T-cell (primary cell): Measurements from ENCODE around the gene ITIH1. TPM values are rescaled to one million over a fixed set of nuclear protein-coding genes. Genes with fewer than 3 reads are reported as not detected.

Experiments used
- ATAC-seq, 4 experiments: fragments of 200-7000 bp in 3 of 4; fragments of 150-1000 bp in 1 of 4; cut with Tn5 transposase; replicated peaks in 1 of 4; 1 replicate in 3 of 4; 2 replicates in 1 of 4; pipeline ENCODE4 v1.10.0; 2021; ENCODE audit warnings: moderate library complexity in 3 of 4, mild to moderate bottlenecking in 2 of 4, moderate number of reproducible peaks in 1 of 4
- CTCF ChIA-PET, 2 donors: fragments of 300-600 bp; sonication (Branson Sonifier 250); formaldehyde crosslinking; loops; one replicate each; lab custom pipeline; 2022; ENCODE audit warnings: antibody characterized with exemption in 2 of 2; lab: Charles Lee
- POLR2A ChIA-PET, 2 donors: fragments of 300-600 bp; sonication (Branson Sonifier 250); formaldehyde crosslinking; loops; one replicate each; lab custom pipeline; 2022; ENCODE audit warnings: antibody characterized with exemption in 2 of 2; lab: Charles Lee
- DNase-seq, 35 experiments: peaks; one replicate each; pipeline versions ENCODE4 v3.0.0 to v3.0.0-alpha.2; 2013 to 2023
- H3K27ac ChIP-seq: one replicate; pipeline ENCODE4 v1.5.1; 2013; ENCODE audit warnings: low read length
- H3K27me3 ChIP-seq, 2 experiments: replicated peaks in 1 of 2; 1 replicate in 1 of 2; 2 replicates in 1 of 2; pipeline versions ENCODE4 v1.6.1 to v1.7.0; 2013; ENCODE audit warnings: low read length in 1 of 2, mixed read lengths in 1 of 2; ENCODE audit not compliant: control insufficient read depth in 2 of 2, insufficient read depth in 2 of 2; ENCODE audit errors: extremely low read depth in 1 of 2
- H3K36me3 ChIP-seq, 2 donors: 1 replicate in 1 of 2; 2 replicates in 1 of 2; pipeline versions ENCODE4 v1.6.1 to v1.7.0; 2013; ENCODE audit warnings: low read length in 1 of 2; ENCODE audit not compliant: control insufficient read depth in 2 of 2, insufficient read depth in 1 of 2; ENCODE audit errors: extremely low read depth in 1 of 2
- H3K4me1 ChIP-seq, 2 experiments: 1 replicate in 1 of 2; 2 replicates in 1 of 2; pipeline versions ENCODE4 v1.6.1 to v1.7.0; 2013; ENCODE audit warnings: low read length in 2 of 2, mixed read lengths in 1 of 2; ENCODE audit not compliant: insufficient read depth in 2 of 2, control insufficient read depth in 1 of 2; ENCODE audit errors: extremely low read depth in 1 of 2
- H3K4me3 ChIP-seq, 2 donors: 1 replicate in 1 of 2; 2 replicates in 1 of 2; pipeline versions ENCODE4 v1.5.1 to v1.7.0; 2013; ENCODE audit warnings: mild to moderate bottlenecking in 2 of 2, low read length in 1 of 2, moderate library complexity in 1 of 2; ENCODE audit not compliant: control insufficient read depth in 1 of 2; ENCODE audit errors: extremely low read depth in 1 of 2
- H3K9me3 ChIP-seq: 2 replicates; pipeline ENCODE4 v1.7.0; 2013
- H3K27ac Mint-ChIP-seq, 2 donors: one replicate each; pipeline ENCODE4 v1.8.0; 2020 to 2021; ENCODE audit warnings: mild to moderate bottlenecking in 2 of 2, mixed read lengths in 2 of 2
- H3K27me3 Mint-ChIP-seq, 2 donors: one replicate each; pipeline ENCODE4 v1.8.0; 2021 to 2022; ENCODE audit warnings: mixed read lengths in 2 of 2
- H3K36me3 Mint-ChIP-seq: one replicate; pipeline ENCODE4 v1.8.0; 2021; ENCODE audit warnings: mixed read lengths
- H3K4me1 Mint-ChIP-seq, 3 donors: one replicate each; pipeline ENCODE4 v1.8.0; 2020 to 2022; ENCODE audit warnings: mixed read lengths in 3 of 3, mild to moderate bottlenecking in 1 of 3
- H3K4me3 Mint-ChIP-seq, 3 donors: one replicate each; pipeline ENCODE4 v1.8.0; 2020 to 2022; ENCODE audit warnings: mild to moderate bottlenecking in 3 of 3, mixed read lengths in 3 of 3, moderate library complexity in 3 of 3
- H3K9me3 Mint-ChIP-seq, 3 donors: one replicate each; pipeline ENCODE4 v1.8.0; 2020 to 2022; ENCODE audit warnings: mixed read lengths in 3 of 3
- WGBS: methylation state at CpG from one replicate; pipeline ENCODE4 v1.1.5; 2013; ENCODE audit warnings: missing lambda C conversion rate; ENCODE audit not compliant: insufficient coverage; 5-methylcytosine and 5-hydroxymethylcytosine counted together
- total RNA-seq, 35 experiments: library from RNA in 6 of 35; stranded (reverse) in 6 of 35; fragments of 120-200 nt in 1 of 35; gene quantifications; one replicate each; pipeline versions ENCODE4 v1.2.1 to v1.2.4 and lab custom pipeline; 2013 to 2026

Gene ITIH1
- total RNA-seq, 5 donors from 2014 or later (not counting 1 experiment from before 2014, with no cell fraction given), result 0.49 to 0.85 TPM; not detected in 3

DNA sequence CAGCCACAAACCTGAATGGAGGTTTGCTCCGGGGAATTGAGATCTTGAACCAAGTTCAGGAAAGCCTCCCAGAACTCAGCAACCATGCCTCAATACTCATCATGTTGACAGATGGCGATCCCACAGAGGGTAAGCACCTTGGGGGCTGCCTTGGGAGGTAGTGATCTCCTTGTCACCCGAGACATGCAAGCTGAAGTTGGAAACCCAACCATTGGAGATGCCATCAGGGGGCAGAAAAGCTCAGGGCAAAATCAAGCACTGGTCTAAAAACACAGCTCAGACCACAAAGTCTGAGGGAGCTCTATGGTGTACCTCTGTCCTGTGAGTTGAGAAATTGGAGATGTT lies 5.8 kb downstream of the ITIH1 start:
- H3K4me1 ChIP-seq, result no peaks in the 10 kb centered on the region
- H3K27ac ChIP-seq, result no peak overlapping the region
- H3K9me3 ChIP-seq, result no peaks in the 10 kb centered on the region
- ChIA-PET CTCF (interaction anchor here in 1 of 2 donors (0.6 kb wide), 1 partner anchor 1117 kb away, joined by 3 read pairs; no protein-coding TSS in a partner anchor), POLR2A (no interaction called here)
- 88% methylated on average over 3 of the region's 3 CpGs for WGBS
- H3K4me3 Mint-ChIP-seq, result no peak overlapping the region
- H3K4me3 ChIP-seq, result no peak overlapping the region
- no peaks in the 10 kb centered on the region for H3K36me3 ChIP-seq
- no peaks in the 10 kb centered on the region for H3K9me3 Mint-ChIP-seq
- no peaks in the 10 kb centered on the region for H3K4me1 Mint-ChIP-seq
- DNase-seq, result no peak
- no peaks in the 10 kb centered on the region for H3K36me3 Mint-ChIP-seq
- H3K27ac Mint-ChIP-seq, result no peak overlapping the region
- H3K27me3 ChIP-seq, result peaks cover 0 to 32% of the 10 kb centered on the region in 2 experiments
- H3K27me3 Mint-ChIP-seq, result peaks cover 6 to 8% of the 10 kb centered on the region in 2 donors
- no peak for ATAC-seq

DNA sequence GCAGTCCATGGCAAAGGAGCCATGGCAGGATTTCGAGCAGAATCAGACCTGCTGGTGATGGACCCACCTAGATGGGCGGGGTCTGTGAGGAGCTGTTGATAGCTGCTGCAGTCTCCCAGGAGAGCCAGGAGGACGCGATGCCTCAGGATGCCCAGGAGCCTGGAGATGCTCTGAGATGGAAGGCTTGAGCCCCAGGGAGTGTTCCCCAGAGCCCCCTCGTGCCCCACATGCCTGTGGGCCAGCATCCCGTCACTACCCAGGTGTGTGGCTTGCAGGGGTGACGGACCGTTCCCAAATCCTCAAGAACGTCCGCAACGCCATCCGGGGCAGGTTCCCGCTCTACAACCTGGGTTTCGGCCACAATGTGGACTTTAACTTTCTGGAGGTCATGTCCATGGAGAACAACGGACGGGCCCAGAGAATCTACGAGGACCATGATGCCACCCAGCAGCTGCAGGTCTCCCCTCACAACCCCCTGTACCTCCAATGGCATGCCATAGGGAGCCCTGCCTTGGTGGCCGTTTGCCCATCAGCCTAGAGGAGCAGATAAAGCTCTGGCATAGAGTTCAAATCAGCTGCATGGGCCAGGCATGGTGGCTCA lies 6.7 kb downstream of the ITIH1 start:
- ChIA-PET POLR2A (no interaction called here), CTCF (no interaction called here)
- 81% methylated on average over 18 of the region's 18 CpGs for WGBS
- Histone ChIP-seq H3K27ac (no peak overlapping the region), H3K9me3 (no peaks in the 10 kb centered on the region), H3K27me3 (peaks cover 0 to 26% of the 10 kb centered on the region in 2 experiments), H3K36me3 (no peaks in the 10 kb centered on the region), H3K4me1 (no peaks in the 10 kb centered on the region), H3K4me3 (no peak overlapping the region)
- H3K27me3 Mint-ChIP-seq, result peaks cover 4 to 8% of the 10 kb centered on the region in 2 donors
- H3K4me1 Mint-ChIP-seq, result no peaks in the 10 kb centered on the region
- H3K36me3 Mint-ChIP-seq, result no peaks in the 10 kb centered on the region
- H3K27ac Mint-ChIP-seq, result no peak overlapping the region
- no peak overlapping the region for H3K4me3 Mint-ChIP-seq
- DNase-seq (no peak), ATAC-seq (no peak)
- H3K9me3 Mint-ChIP-seq, result no peaks in the 10 kb centered on the region

DNA sequence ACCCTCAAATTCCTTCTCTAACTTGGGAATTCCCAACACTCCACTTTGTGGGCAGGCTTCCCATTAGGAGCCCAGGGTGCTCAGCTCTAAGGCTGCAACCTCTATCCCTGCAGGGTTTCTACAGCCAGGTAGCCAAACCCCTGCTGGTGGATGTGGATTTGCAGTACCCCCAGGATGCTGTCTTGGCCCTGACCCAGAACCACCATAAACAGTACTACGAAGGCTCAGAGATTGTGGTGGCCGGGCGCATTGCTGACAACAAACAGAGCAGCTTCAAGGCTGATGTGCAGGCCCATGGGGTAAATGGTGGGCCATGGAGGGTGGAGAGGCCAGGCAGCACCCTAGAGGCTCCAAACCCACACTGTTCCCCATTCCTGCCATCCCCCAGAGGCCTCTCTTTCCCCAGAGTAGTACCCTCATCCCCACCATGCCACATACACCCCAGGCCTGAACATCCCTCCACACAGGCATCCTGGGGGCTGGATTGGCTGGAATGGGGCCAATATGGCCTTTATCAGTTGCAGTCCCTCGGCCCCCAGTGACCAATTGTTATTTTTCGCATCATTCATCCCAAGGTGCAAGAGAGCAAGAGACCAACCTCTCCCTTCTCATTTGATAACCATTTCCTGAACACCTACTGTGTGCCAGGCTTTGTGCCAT lies 7.7 kb downstream of the ITIH1 start:
- H3K4me1 Mint-ChIP-seq, result no peaks in the 10 kb centered on the region
- WGBS, result no CpG with 5 or more reads among the region's 5 CpGs
- Histone ChIP-seq H3K36me3 (no peaks in the 10 kb centered on the region), H3K9me3 (no peaks in the 10 kb centered on the region), H3K4me3 (no peak overlapping the region), H3K27me3 (peaks cover 0 to 18% of the 10 kb centered on the region in 2 experiments), H3K27ac (no peak overlapping the region), H3K4me1 (no peaks in the 10 kb centered on the region)
- H3K27me3 Mint-ChIP-seq, result peaks cover 4 to 8% of the 10 kb centered on the region in 2 donors
- ATAC-seq (no peak), DNase-seq (no peak)
- H3K36me3 Mint-ChIP-seq, result no peaks in the 10 kb centered on the region
- no peaks in the 10 kb centered on the region for H3K9me3 Mint-ChIP-seq
- H3K27ac Mint-ChIP-seq, result no peak overlapping the region
- ChIA-PET CTCF (no interaction called here), POLR2A (no interaction called here)
- H3K4me3 Mint-ChIP-seq, result no peak overlapping the region

DNA sequence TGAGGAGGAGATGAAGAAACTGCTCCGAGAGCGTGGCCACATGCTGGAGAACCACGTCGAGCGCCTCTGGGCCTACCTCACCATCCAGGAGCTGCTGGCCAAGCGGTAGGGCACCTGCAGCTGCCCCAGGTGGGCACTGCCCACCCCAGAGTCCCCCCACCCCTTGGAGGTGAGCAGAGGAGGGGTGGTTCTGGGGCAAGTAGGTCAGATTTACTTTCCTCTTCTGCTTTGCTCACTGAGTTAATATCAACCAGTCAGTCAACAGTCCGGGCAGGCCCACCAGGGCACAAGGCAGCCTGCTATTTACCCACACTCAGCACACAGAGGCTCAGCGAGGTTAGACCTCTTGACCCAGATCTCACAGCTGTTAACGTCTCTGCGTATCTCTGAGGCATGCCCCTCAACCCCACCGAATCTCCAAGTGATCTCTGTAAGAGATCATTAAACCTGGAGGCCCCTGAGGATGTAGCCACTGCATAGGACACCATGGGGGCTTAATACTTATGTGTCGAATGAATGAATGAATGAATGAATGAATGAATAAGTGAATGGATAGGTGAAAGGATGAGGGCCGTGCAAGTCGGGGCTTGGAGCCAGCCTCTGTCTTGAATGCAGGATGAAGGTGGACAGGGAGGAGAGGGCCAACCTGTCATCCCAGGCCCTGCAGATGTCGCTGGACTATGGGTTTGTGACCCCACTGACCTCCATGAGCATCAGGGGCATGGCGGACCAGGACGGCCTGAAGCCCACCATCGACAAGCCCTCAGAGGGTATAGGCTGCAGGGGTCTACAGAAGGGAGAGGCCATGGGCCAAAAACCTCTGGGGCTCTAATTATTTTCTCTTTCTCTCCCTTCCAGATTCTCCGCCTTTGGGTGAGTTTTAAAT lies 9.2 kb downstream of the ITIH1 start:
- ChIA-PET POLR2A (no interaction called here), CTCF (no interaction called here)
- Histone ChIP-seq H3K4me1 (no peaks in the 10 kb centered on the region), H3K36me3 (no peaks in the 10 kb centered on the region), H3K4me3 (no peak overlapping the region), H3K27me3 (peaks cover 0 to 20% of the 10 kb centered on the region in 2 experiments), H3K27ac (no peak overlapping the region), H3K9me3 (no peaks in the 10 kb centered on the region)
- H3K27ac Mint-ChIP-seq, result no peak overlapping the region
- no peak for DNase-seq
- H3K36me3 Mint-ChIP-seq, result no peaks in the 10 kb centered on the region
- ATAC-seq, result no peak
- 73% methylated on average over 9 of the region's 19 CpGs for WGBS
- H3K9me3 Mint-ChIP-seq, result no peaks in the 10 kb centered on the region
- H3K4me1 Mint-ChIP-seq, result no peaks in the 10 kb centered on the region
- no peak overlapping the region for H3K4me3 Mint-ChIP-seq
- peaks cover 4 to 8% of the 10 kb centered on the region in 2 donors for H3K27me3 Mint-ChIP-seq

DNA sequence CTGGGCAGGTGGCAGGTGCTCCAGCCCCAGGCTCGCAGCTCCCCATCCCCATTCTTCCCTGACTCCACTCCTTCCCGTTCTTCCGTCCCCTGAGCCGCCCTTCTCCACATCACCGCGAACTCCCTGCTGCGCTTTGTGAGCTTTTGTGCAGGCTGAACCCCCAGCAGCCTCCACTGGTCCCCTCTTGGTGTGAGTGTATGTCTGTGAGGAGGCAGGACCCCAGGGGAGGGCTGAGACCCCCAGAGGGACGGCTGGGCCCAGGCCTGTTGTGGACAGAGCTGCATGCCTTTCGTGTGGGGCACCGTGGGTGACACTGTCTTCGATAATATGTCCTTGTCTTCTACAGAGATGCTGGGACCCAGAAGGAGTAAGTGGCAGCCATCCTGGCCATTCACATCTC lies 9.8 kb downstream of the ITIH1 start:
- Histone ChIP-seq H3K36me3 (no peaks in the 10 kb centered on the region), H3K9me3 (no peaks in the 10 kb centered on the region), H3K4me1 (no peaks in the 10 kb centered on the region), H3K4me3 (no peak overlapping the region), H3K27ac (no peak overlapping the region), H3K27me3 (peaks cover 0 to 20% of the 10 kb centered on the region in 2 experiments)
- Mint-ChIP-seq H3K9me3 (no peaks in the 10 kb centered on the region), H3K27ac (no peak overlapping the region), H3K27me3 (peaks cover 4 to 6% of the 10 kb centered on the region in 2 donors), H3K36me3 (no peaks in the 10 kb centered on the region), H3K4me1 (no peaks in the 10 kb centered on the region), H3K4me3 (no peak overlapping the region)
- DNase-seq, result no peak
- CTCF ChIA-PET, result no interaction called here
- 78% methylated on average over 4 of the region's 11 CpGs for WGBS
- no peak for ATAC-seq
- POLR2A ChIA-PET, result no interaction called here

DNA sequence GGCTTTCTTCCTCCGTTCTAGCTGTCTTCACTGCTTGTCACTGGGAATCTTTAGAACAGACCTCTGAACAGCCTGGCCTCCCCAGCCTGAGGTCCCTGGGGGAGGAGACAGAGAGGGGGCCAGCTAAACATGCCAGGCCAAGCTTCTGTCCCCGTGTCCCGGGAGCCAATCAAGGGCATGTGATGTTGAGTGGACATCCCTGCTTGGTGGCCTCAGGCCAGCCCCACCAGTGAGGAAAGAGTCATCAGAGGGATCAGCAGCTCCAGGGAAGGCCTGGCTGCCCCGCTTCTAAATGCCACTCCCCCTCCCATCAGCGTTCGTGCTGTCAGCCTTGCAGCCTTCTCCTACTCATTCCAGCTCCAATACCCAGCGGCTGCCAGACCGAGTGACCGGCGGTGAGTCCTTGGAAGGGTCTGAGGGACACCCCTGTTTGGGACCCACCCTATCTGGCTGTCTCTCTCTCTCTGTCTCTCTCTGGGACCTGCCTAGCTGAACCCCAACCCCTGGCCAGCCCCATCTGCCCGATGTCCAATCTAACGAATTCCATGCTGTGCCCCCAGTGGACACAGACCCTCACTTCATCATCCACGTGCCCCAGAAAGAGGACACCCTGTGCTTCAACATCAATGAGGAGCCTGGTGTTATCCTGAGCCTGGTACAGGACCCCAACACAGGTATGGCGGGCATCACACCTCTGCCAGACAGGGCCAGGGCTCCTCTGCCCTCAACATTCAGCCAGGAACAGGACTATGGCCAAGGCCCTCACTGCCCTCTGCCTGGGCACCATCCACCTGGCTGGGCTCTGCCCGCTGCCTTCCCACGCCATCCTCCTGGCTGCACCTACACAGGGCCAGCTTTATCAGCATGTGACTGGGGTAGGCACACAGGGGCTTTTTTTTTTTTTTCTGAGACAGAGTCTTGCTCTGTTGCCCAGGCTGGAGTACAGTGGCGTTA lies 10.6 kb downstream of the ITIH1 start:
- Mint-ChIP-seq H3K4me1 (no peaks in the 10 kb centered on the region), H3K27me3 (peaks cover 4% of the 10 kb centered on the region in 2 donors), H3K36me3 (no peaks in the 10 kb centered on the region), H3K9me3 (no peaks in the 10 kb centered on the region), H3K4me3 (no peak overlapping the region), H3K27ac (no peak overlapping the region)
- DNase-seq (no peak), ATAC-seq (no peak)
- no peaks in the 10 kb centered on the region for H3K9me3 ChIP-seq
- no peak overlapping the region for H3K27ac ChIP-seq
- 80% methylated on average over 13 of the region's 17 CpGs for WGBS
- ChIA-PET POLR2A (no interaction called here), CTCF (no interaction called here)
- no peaks in the 10 kb centered on the region for H3K36me3 ChIP-seq
- H3K27me3 ChIP-seq, result peaks cover 0 to 17% of the 10 kb centered on the region in 2 experiments
- H3K4me3 ChIP-seq, result no peak overlapping the region
- H3K4me1 ChIP-seq, result no peaks in the 10 kb centered on the region
